CD14-positive monocyte (primary cell): ENCODE measurements around the gene SPRR4. TPM values are rescaled to one million over a fixed set of nuclear protein-coding genes. Genes with fewer than 3 reads are reported as not detected.

Experiments used
- DNase-seq, 3 donors: peaks; one replicate each; pipeline ENCODE4 v3.0.0-alpha.2; 2011 to 2022
- H2AFZ ChIP-seq: 2 replicates; pipeline ENCODE4 v1.6.0; 2012; ENCODE audit warnings: mild to moderate bottlenecking, low read depth, low read length, inconsistent platforms; ENCODE audit not compliant: insufficient read depth, poor library complexity, severe bottlenecking
- H3K27ac ChIP-seq, 2 donors: 1 replicate in 1 of 2; 2 replicates in 1 of 2; pipeline ENCODE4 v1.5.1; 2012 to 2013; ENCODE audit warnings: low read length in 2 of 2, control low read depth in 1 of 2, inconsistent platforms in 1 of 2, low read depth in 1 of 2, mild to moderate bottlenecking in 1 of 2
- H3K27me3 ChIP-seq, 2 donors: one replicate each; pipeline versions ENCODE4 v1.6.0 to v1.6.1; 2011 to 2013; ENCODE audit warnings: low read length in 2 of 2; ENCODE audit not compliant: control insufficient read depth in 2 of 2, insufficient read depth in 2 of 2
- H3K36me3 ChIP-seq, 2 donors: replicated peaks in 1 of 2; 1 replicate in 1 of 2; 2 replicates in 1 of 2; pipeline versions ENCODE4 v1.5.1 to v1.6.1; 2012 to 2013; ENCODE audit warnings: low read length in 2 of 2, control low read depth in 1 of 2, inconsistent platforms in 1 of 2, mild to moderate bottlenecking in 1 of 2; ENCODE audit not compliant: insufficient read depth in 2 of 2, control insufficient read depth in 1 of 2
- H3K4me1 ChIP-seq, 2 donors: 1 replicate in 1 of 2; 2 replicates in 1 of 2; pipeline versions ENCODE4 v1.5.1 to v1.6.1; 2012 to 2013; ENCODE audit warnings: low read length in 2 of 2, control low read depth in 1 of 2, inconsistent platforms in 1 of 2, mild to moderate bottlenecking in 1 of 2, moderate library complexity in 1 of 2; ENCODE audit not compliant: insufficient read depth in 2 of 2, control insufficient read depth in 1 of 2
- H3K4me2 ChIP-seq: replicated peaks from 2 replicates; pipeline ENCODE3; 2012; ENCODE audit warnings: low read length, moderate library complexity, mild to moderate bottlenecking; ENCODE audit not compliant: poor library complexity, severe bottlenecking; ENCODE audit errors: extremely low read depth
- H3K4me3 ChIP-seq, 3 experiments: fragments of 200-600 bp in 1 of 3; sonication (generic) in 1 of 3; replicated peaks in 1 of 3; 1 replicate in 2 of 3; 2 replicates in 1 of 3; pipeline ENCODE4 v1.5.1; 2011 to 2013; ENCODE audit warnings: low read length in 3 of 3, mild to moderate bottlenecking in 3 of 3, control low read depth in 2 of 3, low read depth in 2 of 3, inconsistent platforms in 1 of 3, moderate library complexity in 1 of 3
- H3K79me2 ChIP-seq: 2 replicates; pipeline ENCODE4 v1.6.0; 2012; ENCODE audit warnings: mild to moderate bottlenecking, control low read depth, inconsistent platforms, low read length, moderate library complexity; ENCODE audit not compliant: insufficient read depth
- H3K9ac ChIP-seq: 2 replicates; pipeline ENCODE4 v1.6.0; 2017; ENCODE audit warnings: low read length, mild to moderate bottlenecking; ENCODE audit not compliant: insufficient read depth, poor library complexity, severe bottlenecking
- H3K9me3 ChIP-seq, 2 donors: replicated peaks in 1 of 2; 1 replicate in 1 of 2; 2 replicates in 1 of 2; pipeline versions ENCODE4 v1.5.1 to v1.6.1; 2012 to 2013; ENCODE audit warnings: low read length in 2 of 2, control low read depth in 1 of 2; ENCODE audit not compliant: control insufficient read depth in 1 of 2, insufficient read depth in 1 of 2
- H4K20me1 ChIP-seq: 2 replicates; pipeline ENCODE4 v1.6.0; 2012; ENCODE audit warnings: mild to moderate bottlenecking, low read length, control low read depth, moderate library complexity; ENCODE audit not compliant: insufficient read depth
- H3K27ac Mint-ChIP-seq, 7 donors: one replicate each; pipeline ENCODE4 v1.8.0; 2020; ENCODE audit warnings: mild to moderate bottlenecking in 7 of 7, mixed read lengths in 7 of 7, moderate library complexity in 6 of 7, inconsistent platforms in 2 of 7
- H3K27me3 Mint-ChIP-seq, 3 donors: one replicate each; pipeline ENCODE4 v1.8.0; 2021 to 2022; ENCODE audit warnings: low read depth in 3 of 3, mild to moderate bottlenecking in 3 of 3, mixed read lengths in 3 of 3, moderate library complexity in 3 of 3, inconsistent platforms in 1 of 3
- H3K36me3 Mint-ChIP-seq, 2 donors: one replicate each; pipeline ENCODE4 v1.8.0; 2020; ENCODE audit warnings: mixed read lengths in 2 of 2, inconsistent platforms in 1 of 2, mild to moderate bottlenecking in 1 of 2
- H3K4me1 Mint-ChIP-seq: one replicate; pipeline ENCODE4 v1.8.0; 2020; ENCODE audit warnings: mild to moderate bottlenecking, mixed read lengths
- H3K4me3 Mint-ChIP-seq, 2 donors: one replicate each; pipeline ENCODE4 v1.8.0; 2020; ENCODE audit warnings: mild to moderate bottlenecking in 2 of 2, mixed read lengths in 2 of 2, moderate library complexity in 1 of 2
- H3K9me3 Mint-ChIP-seq, 7 donors: one replicate each; pipeline ENCODE4 v1.8.0; 2020 to 2022; ENCODE audit warnings: mixed read lengths in 7 of 7, mild to moderate bottlenecking in 6 of 7, moderate library complexity in 6 of 7, inconsistent platforms in 2 of 7
- CTCF ChIP-seq: fragments of 200-600 bp; IDR thresholded peaks from one replicate; pipeline ENCODE4 v1.8.0; 2022; ENCODE audit warnings: antibody characterized with exemption, mild to moderate bottlenecking
- WGBS: methylation state at CpG from one replicate; pipeline ENCODE4 v1.1.5; 2013; ENCODE audit warnings: missing lambda C conversion rate; ENCODE audit not compliant: insufficient coverage; 5-methylcytosine and 5-hydroxymethylcytosine counted together
- intact Hi-C, 2 donors: fragments of 100-400 bp; cut with micrococcal nuclease; formaldehyde crosslinking; loops; one replicate each; pipeline versions ENCODE4 v1.15.0 to v1.15.1; 2023
- polyA plus RNA-seq, 3 donors: library from polyadenylated mRNA; depleted of rRNA in 1 of 3; unstranded in 2 of 3; stranded (reverse) in 1 of 3; fragments of 300-500 nt in 2 of 3; fragments of >200 nt in 1 of 3; fragmentation: Illumina TruSeq in 2 of 3; gene quantifications; 1 replicate in 2 of 3; 2 replicates in 1 of 3; pipeline ENCODE4 v1.2.3, GENCODE V29; 2012 to 2021

The SPRR4 gene
- polyA plus RNA-seq, 3 donors: not detected

GRCh38 chr1:152957561-152957960 is 12.9 kb upstream of the SPRR4 start:
- WGBS: 100% methylated on average over 2 of the region's 3 CpGs
- H2AFZ ChIP-seq: no peak overlapping the region
- no peaks in the 10 kb centered on the region for H3K9me3 ChIP-seq
- Mint-ChIP-seq H3K9me3 (peaks cover 0 to 1% (median 0%) of the 10 kb centered on the region in 7 donors), H3K4me3 (no peak overlapping the region), H3K27ac (peak overlapping the region in 1 of 7 donors; percentile 6), H3K4me1 (no peaks in the 10 kb centered on the region), H3K36me3 (no peaks in the 10 kb centered on the region), H3K27me3 (peaks cover 1 to 7% (median 2%) of the 10 kb centered on the region in 3 donors)
- H3K9ac ChIP-seq: no peak overlapping the region
- no peak overlapping the region for H3K4me2 ChIP-seq
- H3K79me2 ChIP-seq: no peaks in the 10 kb centered on the region
- no peaks in the 10 kb centered on the region for H3K27me3 ChIP-seq
- TF ChIP-seq CTCF: no peak
- H3K36me3 ChIP-seq: no peaks in the 10 kb centered on the region
- no peaks in the 10 kb centered on the region for H4K20me1 ChIP-seq
- no peaks in the 10 kb centered on the region for H3K4me1 ChIP-seq
- no peak overlapping the region for H3K27ac ChIP-seq
- H3K4me3 ChIP-seq: no peak overlapping the region
- intact Hi-C loops: no loop called here
- no peak for DNase-seq

- Histone ChIP-seq H3K9me3 (no peaks in the 10 kb centered on the region), H4K20me1 (no peaks in the 10 kb centered on the region), H3K27me3 (no peaks in the 10 kb centered on the region), H2AFZ (no peak overlapping the region), H3K9ac (no peak overlapping the region), H3K79me2 (no peaks in the 10 kb centered on the region), H3K4me1 (no peaks in the 10 kb centered on the region), H3K4me3 (no peak overlapping the region), H3K4me2 (no peak overlapping the region), H3K36me3 (no peaks in the 10 kb centered on the region), H3K27ac (no peak overlapping the region)
- no peaks in the 10 kb centered on the region for H3K4me1 Mint-ChIP-seq
- intact Hi-C loops: no loop called here
- peaks cover 1 to 9% (median 4%) of the 10 kb centered on the region in 3 donors for H3K27me3 Mint-ChIP-seq
- H3K27ac Mint-ChIP-seq: no peak overlapping the region
- TF ChIP-seq CTCF: no peak
- H3K9me3 Mint-ChIP-seq: peaks cover 0 to 2% (median 0%) of the 10 kb centered on the region in 7 donors
- H3K4me3 Mint-ChIP-seq: no peak overlapping the region
- WGBS: no CpG with 5 or more reads among the region's 3 CpGs
- DNase-seq: no peak
- H3K36me3 Mint-ChIP-seq: no peaks in the 10 kb centered on the region
Measured at GRCh38 chr1:152959273-152959672, 11.2 kb upstream of the SPRR4 start.
